Measurements from ENCODE around the gene ARPC1A.

- TF ChIP-seq EP300 (IDR thresholded peaks at IDR 0.05) (no peak), POLR2AphosphoS5 (IDR thresholded peaks at IDR 0.05) (no peak), POLR2A (IDR thresholded peaks at IDR 0.05) (no peak)
- TF ChIP-seq, protein P1, sequence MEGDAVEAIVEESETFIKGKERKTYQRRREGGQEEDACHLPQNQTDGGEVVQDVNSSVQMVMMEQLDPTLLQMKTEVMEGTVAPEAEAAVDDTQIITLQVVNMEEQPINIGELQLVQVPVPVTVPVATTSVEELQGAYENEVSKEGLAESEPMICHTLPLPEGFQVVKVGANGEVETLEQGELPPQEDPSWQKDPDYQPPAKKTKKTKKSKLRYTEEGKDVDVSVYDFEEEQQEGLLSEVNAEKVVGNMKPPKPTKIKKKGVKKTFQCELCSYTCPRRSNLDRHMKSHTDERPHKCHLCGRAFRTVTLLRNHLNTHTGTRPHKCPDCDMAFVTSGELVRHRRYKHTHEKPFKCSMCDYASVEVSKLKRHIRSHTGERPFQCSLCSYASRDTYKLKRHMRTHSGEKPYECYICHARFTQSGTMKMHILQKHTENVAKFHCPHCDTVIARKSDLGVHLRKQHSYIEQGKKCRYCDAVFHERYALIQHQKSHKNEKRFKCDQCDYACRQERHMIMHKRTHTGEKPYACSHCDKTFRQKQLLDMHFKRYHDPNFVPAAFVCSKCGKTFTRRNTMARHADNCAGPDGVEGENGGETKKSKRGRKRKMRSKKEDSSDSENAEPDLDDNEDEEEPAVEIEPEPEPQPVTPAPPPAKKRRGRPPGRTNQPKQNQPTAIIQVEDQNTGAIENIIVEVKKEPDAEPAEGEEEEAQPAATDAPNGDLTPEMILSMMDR (IDR thresholded peaks at IDR 0.05) = no peak
These were observed 26.5 kb downstream of the ARPC1A start for GRCh38 chr7:99352247-99352646.

Data from suprapubic skin (tissue), 4 donors.